GM10248 (cell line): ENCODE data around the gene SH2D1A.
"Not testable (repeated sequence)": the region's sequence is repeated elsewhere in the genome, so short reads cannot be mapped to it uniquely, and the experiment has no call there.

Source experiments
- CTCF ChIA-PET: fragments of 300-600 bp; sonication (Branson Sonifier 250); formaldehyde crosslinking; extraction: SDS; loops from one replicate; lab custom pipeline; 2021; ENCODE audit warnings: antibody characterized with exemption; lab: Yijun Ruan, JAX
- POLR2A ChIA-PET: fragments of 350-650 bp; sonication (Branson Sonifier 250); formaldehyde crosslinking; extraction: SDS; loops from one replicate; lab custom pipeline; 2020; ENCODE audit warnings: antibody characterized with exemption; lab: Yijun Ruan, JAX
- DNase-seq: peaks from one replicate; pipeline ENCODE4 v3.0.0; 2012; ENCODE audit errors: extremely low spot score
- CTCF ChIP-seq: IDR thresholded peaks from 2 replicates; pipeline ENCODE4 v1.5.1; 2012; ENCODE audit warnings: mild to moderate bottlenecking, low read depth; ENCODE audit errors: extremely low read depth, missing control alignments, control extremely low read depth

The SH2D1A gene

GRCh38 chrX:124407226-124407625 lies 60.9 kb downstream of the SH2D1A start:
- ChIA-PET POLR2A (no interaction called here), CTCF (interaction anchor here (1.6 to 2.3 kb wide), 2 partner anchors 19 to 724 kb away, joined by 5 to 11 read pairs; no protein-coding TSS in a partner anchor)
- DNase-seq: no peak
- no peak for TF ChIP-seq CTCF

- DNase-seq, CTCF ChIA-PET, POLR2A ChIA-PET: not testable (repeated sequence)
These were observed 62.0 kb downstream of the SH2D1A start for GRCh38 chrX:124408380-124408779.

- ChIA-PET CTCF (no interaction called here), POLR2A (no interaction called here)
- no peak for TF ChIP-seq CTCF
- DNase-seq: no peak
These were observed 66.9 kb downstream of the SH2D1A start for GRCh38 chrX:124413244-124413643.

- DNase-seq: no peak
- TF ChIP-seq CTCF: no peak
- ChIA-PET CTCF (no interaction called here), POLR2A (no interaction called here)
These were observed 67.9 kb downstream of the SH2D1A start for GRCh38 chrX:124414281-124414680.

GRCh38 chrX:124415115-124415800 lies 68.9 kb downstream of the SH2D1A start:
- no peak for TF ChIP-seq CTCF
- ChIA-PET POLR2A (no interaction called here), CTCF (interaction anchor here (0.9 kb wide), 1 partner anchor 12 kb away, joined by 3 read pairs; no protein-coding TSS in a partner anchor)
- no peak for DNase-seq

DNA sequence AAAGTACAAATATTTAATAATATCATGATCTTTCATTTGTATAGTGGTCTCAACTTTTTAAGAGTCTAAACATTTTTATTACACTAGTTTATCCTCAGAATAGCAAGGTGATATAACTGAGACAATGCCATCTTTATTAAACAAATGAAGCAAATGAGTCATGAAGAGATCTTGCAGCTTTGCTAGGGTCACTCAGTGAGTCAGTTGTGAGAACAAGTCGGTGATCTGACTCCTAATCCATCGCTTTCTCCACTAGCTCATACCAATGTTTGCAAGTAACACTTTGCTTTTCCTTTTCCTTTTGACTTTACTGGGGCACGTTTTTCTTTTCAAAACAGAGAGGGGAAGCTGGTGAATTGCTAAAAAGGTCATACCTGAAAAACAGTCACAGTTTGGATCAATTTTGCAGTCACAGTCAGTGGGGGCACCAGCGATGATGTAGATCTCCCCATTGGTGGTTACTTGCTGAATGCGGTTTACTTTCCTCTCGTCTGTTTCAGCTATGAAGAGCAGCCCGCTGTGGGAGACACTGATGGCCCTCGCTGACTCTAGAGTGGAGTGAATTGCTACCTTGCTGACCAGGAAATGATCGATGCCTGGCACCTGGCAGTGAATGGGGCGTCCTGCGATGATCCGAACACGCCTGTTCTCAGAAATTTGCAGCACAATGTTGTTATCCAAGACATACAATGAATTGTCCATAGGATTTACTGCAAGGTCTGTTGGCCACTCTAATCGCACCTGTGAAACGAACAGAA lies 75.7 kb downstream of the SH2D1A start:
- ChIA-PET POLR2A (no interaction called here), CTCF (no interaction called here)
- DNase-seq: no peak
- TF ChIP-seq CTCF: no peak
